Pancreas (tissue), 10 donors: ENCODE measurements around the gene BCL11A. TPM values are rescaled to one million over a fixed set of nuclear protein-coding genes. Genes with fewer than 3 reads are reported as not detected.

Experiments
- ATAC-seq, 4 donors: fragments of 200-7000 bp; cut with Tn5 transposase; one replicate each; pipeline versions ENCODE4 v1.8.0 to v1.9.1; 2020; ENCODE audit warnings: mild to moderate bottlenecking in 4 of 4, moderate library complexity in 4 of 4
- DNase-seq, 6 donors: peaks; one replicate each; pipeline ENCODE4 v3.0.0-alpha.2; 2020
- FAIRE-seq: peaks from 2 replicates; lab custom pipeline; 2012; peaks lifted over from hg19 to GRCh38; lab: Jason Lieb, UNC
- H3K27ac ChIP-seq, 4 donors: fragments of 200-600 bp; sonication (generic); 1 replicate in 3 of 4; 2 replicates in 1 of 4; pipeline versions ENCODE4 v1.5.0 to v1.8.0; 2020
- H3K27me3 ChIP-seq, 4 donors: fragments of 200-600 bp; one replicate each; pipeline ENCODE4 v1.8.0; 2021
- H3K36me3 ChIP-seq, 3 donors: fragments of 200-600 bp; sonication (generic) in 1 of 3; one replicate each; pipeline versions ENCODE4 v1.5.0 to v1.8.0; 2020 to 2021
- H3K4me1 ChIP-seq, 3 donors: fragments of 200-600 bp; one replicate each; pipeline ENCODE4 v1.8.0; 2021
- H3K4me3 ChIP-seq, 4 donors: fragments of 200-600 bp; sonication (generic) in 2 of 4; one replicate each; pipeline versions ENCODE4 v1.5.0 to v1.8.0; 2020 to 2021
- H3K9me3 ChIP-seq, 4 donors: fragments of 200-600 bp; one replicate each; pipeline ENCODE4 v1.8.0; 2021
- CTCF ChIP-seq, 4 donors: fragments of 200-600 bp; sonication (generic) in 3 of 4; IDR thresholded peaks; one replicate each; pipeline versions ENCODE4 v1.5.0 to v1.8.0; 2021; ENCODE audit warnings: antibody characterized with exemption in 4 of 4
- WGBS, 2 donors: extraction: QIAGEN DNeasy Blood & Tissue Kit; methylation state at CpG; one replicate each; pipeline ENCODE4 v1.1.7; 2013; 5-methylcytosine and 5-hydroxymethylcytosine counted together
- intact Hi-C, 3 donors: fragments of 100-400 bp; cut with DNase I; formaldehyde crosslinking; loops; one replicate each; pipeline versions ENCODE4 v1.11.1 to v1.14.2; 2022
- polyA plus RNA-seq, 2 donors: library from polyadenylated mRNA; stranded (reverse); fragments of 200-250 nt; gene quantifications; one replicate each; pipeline ENCODE4 v1.2.3, GENCODE V29; 2013
- total RNA-seq, 6 donors: library from RNA; stranded (reverse); fragmentation: NEBNext Ultra II Directional in 4 of 6; extraction: Animal tissue kit (Norgen Biotek cat#: 25700) in 4 of 6; gene quantifications; one replicate each; pipeline versions ENCODE4 v1.2.1 to v1.2.4, GENCODE V29; 2021 to 2023
- donor health status: healthy with polysubstance abuse.
- donor health status: DM: no; HTN: no; CAD: no; lungs with moderate emphysema.
- donor health status: DM: no; HTN: no; CAD: no.
- donor health status: control.
- donor health status: control.
- donor health status: Bipolar disorder and iron deficiency.
- donor health status: DM: yes; HTN: yes; CAD: no.
- donor health status: DM: no; HTN: no; CAD: no.
- donor health status: DM: no; HTN: no; CAD: no.
- donor health status: DM: yes; HTN: yes; CAD: no.

The BCL11A gene
- total and polyA plus RNA-seq, 8 donors: 4.4 to 16.1 (median 11.7) TPM

- FAIRE-seq: no peak
- no peak for DNase-seq
- Histone ChIP-seq H3K27ac (no peak overlapping the region), H3K9me3 (no peaks in the 10 kb centered on the region), H3K4me1 (no peaks in the 10 kb centered on the region), H3K36me3 (no peaks in the 10 kb centered on the region), H3K27me3 (no peaks in the 10 kb centered on the region), H3K4me3 (no peak overlapping the region)
- WGBS, 2 donors: 79 to 87% methylated on average over 7 of the region's 7 CpGs
- TF ChIP-seq CTCF (IDR thresholded peaks at IDR 0.05): no peak
- no peak for ATAC-seq
- intact Hi-C loops: no loop called here
Observed at GRCh38 chr2:60437080-60437696, 116.3 kb downstream of the BCL11A start.

GRCh38 chr2:60433018-60433596 is 120.3 kb downstream of the BCL11A start:
- no peaks in the 10 kb centered on the region for H3K4me1 ChIP-seq
- H3K27ac ChIP-seq: no peak overlapping the region
- no peaks in the 10 kb centered on the region for H3K27me3 ChIP-seq
- no peak for TF ChIP-seq CTCF (IDR thresholded peaks at IDR 0.05)
- FAIRE-seq (no peak), DNase-seq (no peak), ATAC-seq (no peak)
- intact Hi-C loops: no loop called here
- WGBS, 2 donors: 82 to 85% methylated on average over 5 of the region's 5 CpGs
- no peak overlapping the region for H3K4me3 ChIP-seq
- H3K9me3 ChIP-seq: no peaks in the 10 kb centered on the region
- H3K36me3 ChIP-seq: no peaks in the 10 kb centered on the region

GRCh38 chr2:60432035-60432601 is 121.3 kb downstream of the BCL11A start:
- H3K27ac ChIP-seq: no peak overlapping the region
- DNase-seq: no peak
- no peaks in the 10 kb centered on the region for H3K9me3 ChIP-seq
- no peaks in the 10 kb centered on the region for H3K4me1 ChIP-seq
- H3K36me3 ChIP-seq: no peaks in the 10 kb centered on the region
- no peak for FAIRE-seq
- no peak overlapping the region for H3K4me3 ChIP-seq
- no peak for ATAC-seq
- H3K27me3 ChIP-seq: no peaks in the 10 kb centered on the region
- intact Hi-C loops: no loop called here
- WGBS, 2 donors: 88 to 93% methylated on average over 8 of the region's 8 CpGs
- no peak for TF ChIP-seq CTCF (IDR thresholded peaks at IDR 0.05)

- WGBS, 2 donors: 73 to 81% methylated on average over 4 of the region's 4 CpGs
- no peak for TF ChIP-seq CTCF (IDR thresholded peaks at IDR 0.05)
- ATAC-seq (no peak), FAIRE-seq (no peak), DNase-seq (no peak)
- H3K27me3 ChIP-seq: no peaks in the 10 kb centered on the region
- no peak overlapping the region for H3K27ac ChIP-seq
- H3K9me3 ChIP-seq: no peaks in the 10 kb centered on the region
- H3K4me1 ChIP-seq: no peaks in the 10 kb centered on the region
- H3K4me3 ChIP-seq: no peak overlapping the region
- no peaks in the 10 kb centered on the region for H3K36me3 ChIP-seq
- intact Hi-C loops: no loop called here
Observed at GRCh38 chr2:60429681-60430080, 123.8 kb downstream of the BCL11A start.

GRCh38 chr2:60426880-60427279 is 126.6 kb downstream of the BCL11A start:
- Histone ChIP-seq H3K36me3 (no peaks in the 10 kb centered on the region), H3K4me3 (no peak overlapping the region), H3K27me3 (no peaks in the 10 kb centered on the region), H3K4me1 (no peaks in the 10 kb centered on the region), H3K27ac (no peak overlapping the region), H3K9me3 (no peaks in the 10 kb centered on the region)
- TF ChIP-seq CTCF (IDR thresholded peaks at IDR 0.05): no peak
- WGBS, 2 donors: 36 to 60% methylated on average over 7 of the region's 7 CpGs
- intact Hi-C loops: no loop called here
- ATAC-seq (peak; percentile 54 to 85 (median 64)), FAIRE-seq (no peak), DNase-seq (peak in 2 of 6 donors; percentile 18 to 31)
